ENCODE data around the gene STK17B. TPM values are rescaled to one million over a fixed set of nuclear protein-coding genes. Genes with fewer than 3 reads are reported as not detected.

The STK17B gene
- total and polyA plus RNA-seq, 2 of the 13 experiments (the other 11 are each of a cell fraction or from before 2014, with no cell fraction given): 1.6 to 4.5 TPM

DNA sequence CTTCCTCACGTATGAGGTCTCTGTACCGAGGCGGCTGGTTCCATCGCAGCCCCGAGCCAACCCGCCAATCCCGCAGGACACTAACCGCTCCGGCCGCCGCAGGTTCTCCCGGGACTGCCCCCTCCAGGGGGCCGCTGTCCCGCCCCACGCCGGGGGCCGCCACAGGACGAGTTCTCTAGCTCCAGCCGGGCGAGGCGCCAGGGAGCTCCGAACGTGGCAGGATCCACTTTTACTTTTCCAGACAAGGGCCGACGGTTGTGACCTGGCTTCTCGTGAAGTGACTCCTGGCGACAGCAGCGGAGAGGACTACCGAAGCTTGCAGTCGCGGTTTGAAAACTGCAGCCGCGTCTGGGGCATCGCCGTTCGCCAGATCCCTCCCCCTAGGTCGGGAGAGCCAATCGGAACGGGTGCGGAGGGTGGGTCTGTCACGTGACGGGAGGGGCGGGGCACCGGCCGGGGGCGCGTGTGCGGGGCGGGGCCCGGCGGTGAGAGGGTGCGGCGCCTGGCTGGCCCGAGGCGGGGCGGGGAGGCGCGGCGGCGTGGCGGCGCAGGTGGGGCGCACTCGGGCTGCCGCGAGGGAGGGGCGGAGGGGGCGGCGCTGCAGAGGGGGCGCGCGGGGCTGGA, at the start of gene STK17B (continued):
- TF ChIP-seq ARNT2 (CRISPR knock-in tag; IDR thresholded peaks at IDR 0.05; ENCODE audit: low read depth) (0 out of 2 replicates have a peak, but pooled peaks have one; percentile 18), PITX1 (CRISPR knock-in tag; IDR thresholded peaks at IDR 0.05) (peak; percentile 29; the same call in 1 of the 2 replicates), SOX5 (CRISPR knock-in tag; IDR thresholded peaks at IDR 0.05; ENCODE audit: borderline replicate concordance) (no peak), NKX3-1 (CRISPR knock-in tag; IDR thresholded peaks at IDR 0.05) (peak; percentile 53; the same call in 1 of the 2 replicates), ZFP41 (CRISPR knock-in tag; IDR thresholded peaks at IDR 0.05; ENCODE audit: borderline replicate concordance) (no peak), ZNF232 (CRISPR knock-in tag; IDR thresholded peaks at IDR 0.05; ENCODE audit: borderline replicate concordance) (no peak), NFYC (CRISPR knock-in tag; IDR thresholded peaks at IDR 0.05) (peak; percentile 75), MYPOP (CRISPR knock-in tag; IDR thresholded peaks at IDR 0.05) (no peak), ZNF724P (CRISPR knock-in tag; IDR thresholded peaks at IDR 0.05; ENCODE audit: borderline replicate concordance) (no peak), RORA (CRISPR knock-in tag; IDR thresholded peaks at IDR 0.05) (no peak), E2F2 (CRISPR knock-in tag; IDR thresholded peaks at IDR 0.05; ENCODE audit: borderline replicate concordance) (no peak), ZFP90 (CRISPR knock-in tag; IDR thresholded peaks at IDR 0.05; ENCODE audit: borderline replicate concordance) (peak; percentile 62; the same call in 1 of the 2 replicates), SPEN (CRISPR knock-in tag; IDR thresholded peaks at IDR 0.05; ENCODE audit: low read depth) (0 out of 2 replicates have a peak, but pooled peaks have one; percentile 25), ZNF577 (CRISPR knock-in tag; IDR thresholded peaks at IDR 0.05; ENCODE audit: borderline replicate concordance, low read depth) (0 out of 2 replicates have a peak, but pooled peaks have one; percentile 37), CCDC6 (CRISPR knock-in tag; IDR thresholded peaks at IDR 0.05) (no peak), NR2F1 (CRISPR knock-in tag; IDR thresholded peaks at IDR 0.05) (no peak), RFXAP (CRISPR knock-in tag; IDR thresholded peaks at IDR 0.05; ENCODE audit: borderline replicate concordance) (peak; percentile 78; the same call in 1 of the 2 replicates), ARNTL (CRISPR knock-in tag; IDR thresholded peaks at IDR 0.05) (peak; percentile 66; the same call in 1 of the 2 replicates), ESRRA (CRISPR knock-in tag; IDR thresholded peaks at IDR 0.05; ENCODE audit: low read depth) (0 out of 2 replicates have a peak, but pooled peaks have one; percentile 47)
- TF ChIP-seq, protein P1, sequence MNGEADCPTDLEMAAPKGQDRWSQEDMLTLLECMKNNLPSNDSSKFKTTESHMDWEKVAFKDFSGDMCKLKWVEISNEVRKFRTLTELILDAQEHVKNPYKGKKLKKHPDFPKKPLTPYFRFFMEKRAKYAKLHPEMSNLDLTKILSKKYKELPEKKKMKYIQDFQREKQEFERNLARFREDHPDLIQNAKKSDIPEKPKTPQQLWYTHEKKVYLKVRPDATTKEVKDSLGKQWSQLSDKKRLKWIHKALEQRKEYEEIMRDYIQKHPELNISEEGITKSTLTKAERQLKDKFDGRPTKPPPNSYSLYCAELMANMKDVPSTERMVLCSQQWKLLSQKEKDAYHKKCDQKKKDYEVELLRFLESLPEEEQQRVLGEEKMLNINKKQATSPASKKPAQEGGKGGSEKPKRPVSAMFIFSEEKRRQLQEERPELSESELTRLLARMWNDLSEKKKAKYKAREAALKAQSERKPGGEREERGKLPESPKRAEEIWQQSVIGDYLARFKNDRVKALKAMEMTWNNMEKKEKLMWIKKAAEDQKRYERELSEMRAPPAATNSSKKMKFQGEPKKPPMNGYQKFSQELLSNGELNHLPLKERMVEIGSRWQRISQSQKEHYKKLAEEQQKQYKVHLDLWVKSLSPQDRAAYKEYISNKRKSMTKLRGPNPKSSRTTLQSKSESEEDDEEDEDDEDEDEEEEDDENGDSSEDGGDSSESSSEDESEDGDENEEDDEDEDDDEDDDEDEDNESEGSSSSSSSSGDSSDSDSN (CRISPR knock-in tag; IDR thresholded peaks at IDR 0.05): peak; percentile 86; the same call in 1 of the 2 replicates
- TF ChIP-seq, protein P2, sequence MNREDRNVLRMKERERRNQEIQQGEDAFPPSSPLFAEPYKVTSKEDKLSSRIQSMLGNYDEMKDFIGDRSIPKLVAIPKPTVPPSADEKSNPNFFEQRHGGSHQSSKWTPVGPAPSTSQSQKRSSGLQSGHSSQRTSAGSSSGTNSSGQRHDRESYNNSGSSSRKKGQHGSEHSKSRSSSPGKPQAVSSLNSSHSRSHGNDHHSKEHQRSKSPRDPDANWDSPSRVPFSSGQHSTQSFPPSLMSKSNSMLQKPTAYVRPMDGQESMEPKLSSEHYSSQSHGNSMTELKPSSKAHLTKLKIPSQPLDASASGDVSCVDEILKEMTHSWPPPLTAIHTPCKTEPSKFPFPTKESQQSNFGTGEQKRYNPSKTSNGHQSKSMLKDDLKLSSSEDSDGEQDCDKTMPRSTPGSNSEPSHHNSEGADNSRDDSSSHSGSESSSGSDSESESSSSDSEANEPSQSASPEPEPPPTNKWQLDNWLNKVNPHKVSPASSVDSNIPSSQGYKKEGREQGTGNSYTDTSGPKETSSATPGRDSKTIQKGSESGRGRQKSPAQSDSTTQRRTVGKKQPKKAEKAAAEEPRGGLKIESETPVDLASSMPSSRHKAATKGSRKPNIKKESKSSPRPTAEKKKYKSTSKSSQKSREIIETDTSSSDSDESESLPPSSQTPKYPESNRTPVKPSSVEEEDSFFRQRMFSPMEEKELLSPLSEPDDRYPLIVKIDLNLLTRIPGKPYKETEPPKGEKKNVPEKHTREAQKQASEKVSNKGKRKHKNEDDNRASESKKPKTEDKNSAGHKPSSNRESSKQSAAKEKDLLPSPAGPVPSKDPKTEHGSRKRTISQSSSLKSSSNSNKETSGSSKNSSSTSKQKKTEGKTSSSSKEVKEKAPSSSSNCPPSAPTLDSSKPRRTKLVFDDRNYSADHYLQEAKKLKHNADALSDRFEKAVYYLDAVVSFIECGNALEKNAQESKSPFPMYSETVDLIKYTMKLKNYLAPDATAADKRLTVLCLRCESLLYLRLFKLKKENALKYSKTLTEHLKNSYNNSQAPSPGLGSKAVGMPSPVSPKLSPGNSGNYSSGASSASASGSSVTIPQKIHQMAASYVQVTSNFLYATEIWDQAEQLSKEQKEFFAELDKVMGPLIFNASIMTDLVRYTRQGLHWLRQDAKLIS (CRISPR knock-in tag; IDR thresholded peaks at IDR 0.05): no peak

Measured in HepG2 (cell line).